ENCODE measurements around the gene PRKN. TPM values are rescaled to one million over a fixed set of nuclear protein-coding genes. Genes with fewer than 3 reads are reported as not detected.

The PRKN gene
- total RNA-seq, 1 donor from 2014 or later, result 1.2 TPM

GRCh38 chr6:162385980-162386379 lies 341.6 kb downstream of the PRKN start:
- Histone ChIP-seq H3K36me3 (ENCODE audit: control insufficient read depth, insufficient read depth, low read length) (no peaks in the 10 kb centered on the region), H3K4me3 (ENCODE audit: low read depth, low read length) (no peak overlapping the region), H3K27me3 (ENCODE audit: control insufficient read depth, insufficient read depth, low read length) (no peaks in the 10 kb centered on the region)
- DNase-seq (ENCODE audit: low read depth), result no peak
- no peak for TF ChIP-seq CTCF (IDR thresholded peaks at IDR 0.05; ENCODE audit: insufficient read depth, low read length, poor library complexity, severe bottlenecking)

GRCh38 chr6:162379757-162380409 lies 347.7 kb downstream of the PRKN start:
- no peaks in the 10 kb centered on the region for H3K36me3 ChIP-seq (ENCODE audit: control insufficient read depth, insufficient read depth, low read length)
- no peak for DNase-seq (ENCODE audit: low read depth)
- no peak overlapping the region for H3K4me3 ChIP-seq (ENCODE audit: low read depth, low read length)
- no peak for TF ChIP-seq CTCF (IDR thresholded peaks at IDR 0.05; ENCODE audit: insufficient read depth, low read length, poor library complexity, severe bottlenecking)
- no peaks in the 10 kb centered on the region for H3K27me3 ChIP-seq (ENCODE audit: control insufficient read depth, insufficient read depth, low read length)

GRCh38 chr6:162377735-162378134 lies 349.8 kb downstream of the PRKN start:
- Histone ChIP-seq H3K36me3 (ENCODE audit: control insufficient read depth, insufficient read depth, low read length) (no peaks in the 10 kb centered on the region), H3K4me3 (ENCODE audit: low read depth, low read length) (no peak overlapping the region), H3K27me3 (ENCODE audit: control insufficient read depth, insufficient read depth, low read length) (no peaks in the 10 kb centered on the region)
- no peak for TF ChIP-seq CTCF (IDR thresholded peaks at IDR 0.05; ENCODE audit: insufficient read depth, low read length, poor library complexity, severe bottlenecking)
- DNase-seq (ENCODE audit: low read depth), result no peak

GRCh38 chr6:162373868-162374267 lies 353.7 kb downstream of the PRKN start:
- Histone ChIP-seq H3K27me3 (ENCODE audit: control insufficient read depth, insufficient read depth, low read length) (no peaks in the 10 kb centered on the region), H3K36me3 (ENCODE audit: control insufficient read depth, insufficient read depth, low read length) (no peaks in the 10 kb centered on the region), H3K4me3 (ENCODE audit: low read depth, low read length) (no peak overlapping the region)
- TF ChIP-seq CTCF (IDR thresholded peaks at IDR 0.05; ENCODE audit: insufficient read depth, low read length, poor library complexity, severe bottlenecking), result no peak
- DNase-seq (ENCODE audit: low read depth), result no peak

GRCh38 chr6:162373192-162373591 lies 354.4 kb downstream of the PRKN start:
- Histone ChIP-seq H3K27me3 (ENCODE audit: control insufficient read depth, insufficient read depth, low read length) (no peaks in the 10 kb centered on the region), H3K4me3 (ENCODE audit: low read depth, low read length) (no peak overlapping the region), H3K36me3 (ENCODE audit: control insufficient read depth, insufficient read depth, low read length) (no peaks in the 10 kb centered on the region)
- no peak for TF ChIP-seq CTCF (IDR thresholded peaks at IDR 0.05; ENCODE audit: insufficient read depth, low read length, poor library complexity, severe bottlenecking)
- no peak for DNase-seq (ENCODE audit: low read depth)

GRCh38 chr6:162372106-162372505 lies 355.5 kb downstream of the PRKN start:
- no peaks in the 10 kb centered on the region for H3K36me3 ChIP-seq (ENCODE audit: control insufficient read depth, insufficient read depth, low read length)
- TF ChIP-seq CTCF (IDR thresholded peaks at IDR 0.05; ENCODE audit: insufficient read depth, low read length, poor library complexity, severe bottlenecking), result no peak
- H3K4me3 ChIP-seq (ENCODE audit: low read depth, low read length), result no peak overlapping the region

More at GRCh38 chr6:162372106-162372505, 355.5 kb downstream of the PRKN start:
- DNase-seq (ENCODE audit: low read depth), result no peak
- no peaks in the 10 kb centered on the region for H3K27me3 ChIP-seq (ENCODE audit: control insufficient read depth, insufficient read depth, low read length)

All from kidney epithelial cell (primary cell).